Cerebellar nuclear complex (tissue), 1 donor: ENCODE measurements around the gene EPS8L2.

ENCODE experiments used
- DNase-seq, 2 experiments: peaks; one replicate each; lab custom pipeline; 2025; lab: John Stamatoyannopoulos, UW

EPS8L2 gene

GRCh38 chr11:705646-706438 lies at the start of gene EPS8L2:
Gene EPS8L2 (plus strand): TSS chr11:706231. CDS start chr11:709408, 3,177 bp downstream.
- no peak for DNase-seq

DNA sequence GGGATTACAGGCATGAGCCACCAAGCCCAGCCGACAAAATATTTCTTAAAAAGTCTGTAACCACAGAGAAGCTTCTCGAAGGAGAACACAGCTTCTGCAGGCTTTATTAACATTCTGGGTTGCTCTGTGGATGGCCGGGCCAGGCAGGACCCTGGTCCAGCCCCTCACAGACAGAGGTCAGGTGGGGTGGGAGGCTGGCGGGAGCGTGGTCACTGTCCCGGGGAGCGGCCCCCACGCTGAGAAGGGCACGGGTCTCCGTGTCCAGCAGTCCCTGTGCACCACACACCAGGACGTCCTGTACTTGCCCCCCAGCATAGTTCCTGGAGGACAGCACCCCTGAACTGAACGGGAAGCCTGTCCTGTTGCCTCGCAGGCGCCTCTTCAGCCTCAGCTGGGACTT lies 49.6 kb upstream of the EPS8L2 start:
- DNase-seq = no peak

DNA sequence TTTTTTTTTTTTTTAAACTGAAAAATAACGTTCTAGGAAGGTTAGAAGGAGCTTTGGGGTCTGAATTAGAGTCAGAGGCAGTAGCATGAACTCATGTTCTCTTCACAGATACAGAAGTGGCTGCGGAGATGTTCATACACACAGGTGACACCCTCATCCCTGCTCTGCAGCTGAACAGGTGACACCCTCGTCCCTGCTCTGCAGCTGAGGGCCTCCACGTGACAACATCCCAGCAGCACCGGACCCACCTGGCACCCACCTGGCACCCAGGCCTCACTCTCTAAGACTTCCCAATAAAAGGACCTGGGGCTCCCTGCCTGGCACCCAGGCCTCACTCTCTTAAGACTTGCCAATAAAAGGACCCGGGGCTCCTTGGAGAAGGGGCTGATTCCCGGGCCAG lies 49.2 kb upstream of the EPS8L2 start:
- DNase-seq = no peak

DNA sequence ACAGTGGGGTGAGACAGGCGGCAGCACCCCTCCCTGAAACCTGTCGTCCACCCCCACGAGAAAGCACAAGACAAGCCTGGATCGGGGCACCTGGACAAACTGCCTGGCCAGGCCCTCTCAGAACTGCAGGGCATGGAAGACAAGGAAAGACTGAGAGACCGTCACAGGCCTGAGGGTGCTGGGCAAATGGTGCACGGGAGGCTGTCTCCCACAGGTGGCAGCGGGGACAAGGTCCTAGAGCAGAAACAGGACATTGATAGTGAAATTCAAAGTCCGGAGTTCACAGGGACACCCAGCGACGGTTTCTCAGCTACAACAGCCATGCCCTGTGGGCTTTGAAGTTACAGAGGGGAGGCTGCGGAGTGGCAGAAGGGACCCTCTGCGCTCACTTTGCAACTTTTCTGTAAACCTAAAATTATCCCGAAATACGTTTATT lies 48.3 kb upstream of the EPS8L2 start:
- DNase-seq = no peak

DNA sequence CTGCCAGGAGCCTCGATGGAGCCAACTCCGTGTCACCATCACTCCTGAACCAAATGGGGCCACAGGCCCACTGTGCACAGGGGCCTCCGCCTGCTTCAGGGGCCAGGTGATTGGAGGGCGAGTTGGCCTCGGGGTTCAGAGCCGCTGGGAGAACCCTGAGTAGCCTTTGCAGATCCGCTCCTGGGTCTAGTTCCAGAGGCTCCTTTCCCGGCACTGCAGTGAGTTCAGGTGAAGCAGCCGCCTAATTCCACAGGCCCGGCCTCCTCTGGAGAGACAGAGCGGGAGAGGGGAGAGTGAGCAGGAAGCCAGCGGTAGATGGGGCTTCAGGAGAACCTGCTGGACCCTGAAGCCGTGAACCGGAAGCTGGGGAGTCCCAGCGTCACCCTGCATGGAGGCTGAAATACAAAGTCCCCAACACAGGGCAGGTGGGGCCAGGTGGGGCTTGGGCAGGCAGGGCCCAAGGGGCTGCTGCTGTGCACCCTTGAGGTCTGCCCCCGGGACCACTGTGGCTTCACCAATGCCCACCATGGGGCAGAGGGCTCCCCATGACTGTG lies 46.4 kb upstream of the EPS8L2 start:
- no peak for DNase-seq

DNA sequence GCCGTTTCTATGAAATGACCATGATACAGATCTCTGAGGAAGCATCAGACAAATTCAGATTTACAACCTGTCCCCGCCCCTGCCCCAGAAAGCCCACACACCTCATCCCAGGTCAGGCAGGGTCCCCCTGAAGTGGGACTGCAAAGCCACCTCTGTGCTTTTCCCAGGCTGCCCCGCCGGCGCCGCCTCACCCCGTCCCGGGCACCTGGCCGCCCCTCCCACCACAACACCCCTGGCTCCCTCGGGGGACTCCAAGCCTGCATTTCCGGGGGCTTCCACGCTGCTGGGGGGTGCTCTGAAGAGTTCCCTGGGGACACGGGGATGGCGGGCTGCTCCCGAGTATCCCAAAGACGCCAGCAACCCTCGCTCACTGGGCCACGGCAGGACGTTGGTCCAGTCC lies 45.8 kb upstream of the EPS8L2 start:
- no peak for DNase-seq

DNA sequence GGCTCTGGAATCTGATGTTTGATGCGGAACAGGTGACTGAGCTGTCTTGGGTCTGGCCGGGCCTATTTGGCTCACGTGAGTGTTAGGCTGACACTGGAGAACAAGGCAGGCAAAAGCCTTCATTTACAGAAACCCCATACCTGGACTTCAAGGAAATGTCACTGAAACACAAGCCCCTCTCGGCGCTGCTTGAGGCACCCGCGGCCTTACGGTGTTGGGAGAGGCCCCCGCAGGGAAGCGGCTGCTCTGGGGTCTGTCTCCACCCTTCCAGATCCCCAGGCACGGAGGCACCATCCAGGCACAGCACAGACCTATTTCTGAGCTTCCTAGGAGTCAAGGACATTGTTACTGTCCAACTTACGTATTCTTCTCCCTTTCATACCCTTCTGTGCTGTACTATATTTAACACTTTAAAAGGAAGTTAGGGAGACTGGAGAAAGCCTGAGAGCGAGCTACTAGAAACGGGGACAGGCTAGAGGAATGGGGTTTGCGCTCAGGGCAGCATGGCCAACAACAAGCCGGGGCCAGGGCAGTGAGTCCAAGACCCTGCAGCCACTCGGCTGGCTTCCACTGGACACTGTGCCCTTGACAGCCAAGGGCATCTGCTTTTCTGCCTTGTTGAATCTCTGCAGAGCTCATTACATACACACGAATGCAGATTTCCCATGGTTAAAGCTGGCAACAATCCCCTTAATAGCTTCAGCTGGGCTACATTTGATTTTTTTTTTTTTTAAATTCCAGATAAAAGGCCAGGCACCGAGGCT lies 45.2 kb upstream of the EPS8L2 start:
- peak in 1 of 2 experiments; percentile 37 for DNase-seq

DNA sequence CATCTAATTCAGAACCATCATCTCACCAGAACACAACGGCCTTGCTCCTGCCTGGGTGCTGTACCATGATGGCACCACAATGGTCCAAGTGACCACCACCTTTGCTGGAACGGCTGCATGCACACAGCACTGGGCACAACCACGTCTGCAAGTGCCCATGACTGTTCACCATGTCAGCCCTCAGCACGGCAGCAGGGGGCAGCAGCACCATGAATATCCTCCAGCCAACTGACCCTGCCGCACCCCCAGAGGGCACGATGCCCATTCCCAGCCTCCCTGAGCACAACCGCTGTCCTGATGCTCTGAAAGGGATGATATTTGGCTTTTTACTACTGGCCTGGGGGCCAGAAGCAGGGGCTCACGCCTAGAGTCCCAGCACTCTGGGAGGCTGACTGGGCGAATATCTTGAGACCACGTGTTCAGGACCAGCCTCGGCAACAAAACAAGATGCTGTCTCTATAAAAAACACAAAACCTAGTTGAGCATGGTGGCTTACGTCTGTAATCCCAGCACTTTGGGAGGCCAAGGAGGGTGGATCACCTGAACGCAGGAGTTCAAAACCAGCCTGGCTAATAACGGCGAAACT lies 43.2 kb upstream of the EPS8L2 start:
- no peak for DNase-seq

DNA sequence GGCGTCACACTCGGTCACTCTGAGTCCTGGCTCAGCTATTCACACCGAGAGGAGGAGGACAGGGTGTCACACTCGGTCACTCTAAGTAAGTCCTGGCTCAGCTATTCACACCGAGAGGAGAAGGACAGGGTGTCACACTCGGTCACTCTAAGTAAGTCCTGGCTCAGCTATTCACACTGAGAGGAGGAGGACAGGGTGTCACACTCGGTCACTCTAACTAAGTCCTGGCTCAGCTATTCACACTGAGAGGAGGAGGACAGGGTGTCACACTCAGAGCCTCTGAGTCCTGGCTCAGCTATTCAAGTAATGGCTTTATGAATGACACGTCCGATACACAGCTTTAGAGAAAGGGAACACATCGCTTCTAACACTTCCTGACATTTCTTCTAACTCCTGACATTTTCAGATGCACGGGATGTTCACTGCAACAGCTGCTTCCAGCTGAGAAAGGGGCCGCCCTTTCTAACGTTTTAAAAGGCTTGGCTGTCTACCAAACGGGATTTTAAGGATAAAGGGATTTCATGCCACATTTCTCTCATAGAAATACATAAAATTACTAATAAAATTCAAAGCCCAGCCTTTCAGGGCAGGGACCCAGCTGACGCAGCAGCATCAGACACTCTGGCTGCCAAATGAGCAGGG lies 40.8 kb upstream of the EPS8L2 start:
- no peak for DNase-seq

DNA sequence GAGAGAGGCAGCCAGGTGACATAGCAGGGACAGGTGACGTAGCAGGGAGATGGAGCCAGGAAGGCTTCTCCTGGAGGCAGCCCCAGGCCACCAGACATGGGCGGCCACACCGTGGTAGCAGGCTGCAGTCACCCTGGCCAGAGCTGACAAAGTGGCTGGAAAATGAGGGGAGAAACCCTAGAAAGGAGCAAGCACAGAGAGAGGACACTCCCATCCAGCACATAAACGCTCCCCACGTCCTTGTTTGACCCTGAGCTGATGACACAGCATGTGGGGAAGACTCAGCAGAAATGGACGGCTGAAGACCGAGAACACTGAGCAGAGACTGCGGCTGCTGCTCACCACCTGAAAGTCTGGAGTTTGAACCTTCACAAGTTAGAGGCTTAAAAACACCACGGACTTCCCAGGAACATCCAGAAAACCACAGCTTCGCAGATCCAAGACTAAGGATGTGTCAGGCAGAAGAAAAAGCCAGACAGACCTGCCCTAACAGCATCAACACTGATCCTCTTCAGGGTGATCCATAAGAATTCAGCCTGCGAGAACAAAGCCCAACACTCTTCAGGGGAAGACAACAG lies 40.2 kb upstream of the EPS8L2 start:
- peak in 1 of 2 experiments; percentile 55 for DNase-seq

DNA sequence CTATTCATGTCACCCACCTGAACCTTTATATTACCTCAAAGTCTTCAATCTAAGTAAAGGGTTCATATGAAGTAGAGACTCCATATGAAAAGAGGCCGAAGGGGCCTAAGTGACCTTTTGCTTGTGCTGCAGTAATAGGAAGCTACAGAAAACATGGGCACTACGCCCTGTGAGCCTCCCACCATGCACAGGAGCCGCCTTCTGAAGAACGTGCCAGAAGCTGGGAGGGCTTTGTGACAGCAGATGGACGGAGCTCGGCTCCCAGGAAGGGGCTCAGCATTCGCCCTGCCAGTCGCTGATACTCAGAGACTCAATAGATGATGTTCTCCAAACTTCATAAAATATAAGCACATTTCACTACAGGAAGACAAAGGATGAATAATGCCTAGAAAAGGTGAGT lies 32.2 kb upstream of the EPS8L2 start:
- peak in 1 of 2 experiments; percentile 38 for DNase-seq

DNA sequence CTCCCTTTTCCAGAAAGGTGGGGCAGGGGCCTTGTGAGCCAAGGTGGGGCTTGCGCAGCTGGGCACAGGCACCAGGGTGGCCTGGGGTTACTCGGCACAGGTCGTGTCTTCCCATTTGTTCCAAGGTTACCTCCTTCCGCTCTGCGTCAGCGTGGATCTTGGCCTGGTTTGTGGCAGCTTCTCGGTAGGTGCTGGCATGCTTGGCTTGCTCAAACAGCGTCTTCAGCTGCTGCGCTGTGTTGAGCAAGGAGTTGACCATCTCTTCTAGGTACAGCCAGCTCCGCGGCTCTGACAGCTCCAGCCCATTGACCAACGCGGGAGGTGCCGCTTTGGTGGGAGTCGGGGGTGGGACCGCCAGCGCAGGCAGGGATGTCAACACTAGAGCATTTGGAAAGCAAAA lies 31.6 kb upstream of the EPS8L2 start:
- peak in 1 of 2 experiments; percentile 51 for DNase-seq

- DNase-seq = no peak
Measured at GRCh38 chr11:678297-678696, 27.7 kb upstream of the EPS8L2 start.

DNA sequence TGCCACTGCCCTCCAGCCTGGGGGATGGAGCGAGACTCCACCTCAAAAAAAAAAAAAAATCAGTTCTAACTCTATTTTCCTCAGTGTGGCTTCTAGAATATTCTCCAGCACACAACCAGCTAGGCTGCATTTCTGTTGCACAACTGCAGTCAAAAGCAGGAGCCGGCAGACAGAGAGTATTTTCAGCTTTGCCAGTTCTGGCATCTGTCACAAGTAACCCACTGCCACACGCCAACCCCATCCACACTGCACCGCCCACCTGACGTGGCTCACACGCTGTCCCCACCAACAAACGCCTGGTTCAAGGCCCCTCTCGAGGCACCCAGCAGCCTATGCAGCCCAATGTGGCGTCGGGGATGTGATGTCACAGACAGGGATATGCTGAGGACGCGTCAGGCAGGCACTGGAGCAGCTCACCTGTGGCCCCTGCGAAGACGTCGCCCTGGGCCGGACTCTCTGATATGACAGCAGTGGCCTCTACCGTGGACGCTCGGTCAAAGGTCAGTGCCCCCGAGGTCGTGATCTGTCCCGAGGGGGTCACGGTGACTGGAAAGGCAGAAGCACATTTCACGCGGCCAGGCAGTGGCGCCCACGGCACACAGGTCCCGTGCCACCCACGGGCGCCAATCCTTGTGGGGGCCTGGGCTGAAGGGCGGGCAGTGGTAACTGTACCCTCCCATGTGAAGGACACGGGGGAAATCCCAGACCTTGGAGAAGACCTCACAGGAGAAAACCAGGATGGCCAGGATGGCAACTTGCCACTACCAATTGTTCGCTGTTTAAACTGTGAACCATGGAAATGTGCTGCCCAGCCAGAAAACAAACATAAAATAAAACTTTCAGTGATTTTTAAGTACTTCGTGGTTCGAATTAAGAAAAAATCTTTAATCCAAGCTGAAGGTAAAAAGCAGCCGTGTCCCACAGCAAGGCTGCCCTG lies 26.5 kb upstream of the EPS8L2 start:
- DNase-seq = no peak

GRCh38 chr11:680476-680875 lies 25.6 kb upstream of the EPS8L2 start:
- DNase-seq = no peak

- no peak for DNase-seq
Measured at GRCh38 chr11:680970-681369, 25.1 kb upstream of the EPS8L2 start.

- no peak for DNase-seq
Measured at GRCh38 chr11:686451-687243, 19.4 kb upstream of the EPS8L2 start.

DNA sequence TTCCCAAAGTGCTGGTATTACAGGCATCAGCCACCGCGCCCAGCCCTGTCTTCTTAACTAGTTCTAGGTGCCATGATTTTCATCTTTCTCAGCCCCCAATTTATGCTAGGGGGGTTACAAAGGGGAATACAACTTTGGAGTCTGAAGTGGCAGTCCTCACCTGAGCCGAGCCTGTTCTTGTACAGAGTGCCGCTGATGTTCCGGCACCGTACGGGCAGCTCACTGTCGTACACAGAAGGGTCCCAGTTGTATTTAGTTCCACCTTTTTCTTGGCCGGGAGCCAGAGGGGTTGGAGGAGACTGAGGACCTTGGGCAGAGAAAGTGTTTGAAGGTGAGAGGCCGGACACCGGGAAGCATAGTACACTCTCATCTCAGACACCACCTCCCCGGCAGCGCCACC lies 18.3 kb upstream of the EPS8L2 start:
- no peak for DNase-seq

DNA sequence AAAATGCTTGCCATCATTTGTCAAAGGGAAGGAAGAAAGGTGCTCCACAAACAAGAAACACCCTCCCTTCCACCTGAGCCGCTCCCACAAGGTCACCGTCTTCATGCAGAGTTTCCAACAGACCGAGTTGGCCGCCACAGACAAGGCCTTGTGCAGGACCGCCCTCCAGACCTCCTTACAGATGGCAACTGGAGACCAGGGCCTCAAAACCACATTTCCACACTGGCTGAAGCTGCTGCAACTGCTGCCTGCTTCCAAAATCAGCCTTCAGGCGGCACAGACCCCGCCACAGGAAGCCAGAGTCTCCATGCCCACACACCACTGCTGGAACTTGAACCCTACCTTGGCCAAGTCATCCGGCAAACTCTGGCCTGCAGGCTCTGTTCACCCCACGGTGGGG lies 17.4 kb upstream of the EPS8L2 start:
- DNase-seq = no peak

DNA sequence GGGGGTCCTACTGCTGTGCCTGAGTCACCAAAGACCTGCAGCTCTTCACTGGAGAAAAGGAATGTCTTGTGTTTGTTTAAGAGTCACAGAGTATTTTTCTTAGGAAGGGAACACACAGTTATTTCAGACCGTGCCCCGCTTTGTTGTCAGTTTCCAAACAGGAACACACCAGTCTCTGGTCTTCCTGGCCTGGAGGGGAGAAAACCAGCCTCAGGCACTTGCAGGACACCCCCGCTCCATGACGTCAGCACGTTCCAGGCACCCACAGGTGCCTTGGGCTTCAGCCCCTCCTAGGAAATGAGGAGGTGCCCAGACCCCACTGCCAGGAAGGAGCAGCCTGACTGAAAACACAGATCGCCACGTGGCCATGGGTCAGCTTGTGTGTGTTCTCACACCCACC lies 16.4 kb upstream of the EPS8L2 start:
- DNase-seq = no peak
